Heart left ventricle (tissue), 16 donors: ENCODE data around the gene RMND5A. TPM values are rescaled to one million over a fixed set of nuclear protein-coding genes. Genes with fewer than 3 reads are reported as not detected.

ENCODE experiments used
- ATAC-seq, 4 donors: fragments of 200-7000 bp; cut with Tn5 transposase; one replicate each; pipeline ENCODE4 v1.9.1; 2020 to 2022; ENCODE audit warnings: moderate library complexity in 4 of 4, mild to moderate bottlenecking in 3 of 4, moderate number of reproducible peaks in 1 of 4
- DNase-seq, 5 donors: peaks; one replicate each; pipeline ENCODE4 v3.0.0-alpha.2; 2020
- H3K27ac ChIP-seq, 12 donors: fragments of 200-600 bp; sonication (generic) in 4 of 12; one replicate each; pipeline versions ENCODE4 v1.5.0 to v1.8.0; 2016 to 2022; ENCODE audit warnings: mild to moderate bottlenecking in 2 of 12
- H3K27me3 ChIP-seq, 9 donors: fragments of 200-600 bp; sonication (generic) in 2 of 9; one replicate each; pipeline versions ENCODE4 v1.5.1 to v1.8.0; 2016 to 2022; ENCODE audit warnings: mild to moderate bottlenecking in 3 of 9
- H3K36me3 ChIP-seq, 9 donors: fragments of 200-600 bp; sonication (generic) in 2 of 9; one replicate each; pipeline versions ENCODE4 v1.5.0 to v1.8.0; 2018 to 2022; ENCODE audit warnings: mild to moderate bottlenecking in 2 of 9
- H3K4me1 ChIP-seq, 12 donors: fragments of 200-600 bp; sonication (generic) in 4 of 12; one replicate each; pipeline versions ENCODE4 v1.5.0 to v1.8.0; 2016 to 2022; ENCODE audit warnings: mild to moderate bottlenecking in 3 of 12
- H3K4me3 ChIP-seq, 12 donors: fragments of 200-600 bp; sonication (generic) in 4 of 12; one replicate each; pipeline versions ENCODE4 v1.5.0 to v1.8.0; 2017 to 2022; ENCODE audit warnings: mild to moderate bottlenecking in 9 of 12, moderate library complexity in 4 of 12
- H3K9me3 ChIP-seq, 12 donors: fragments of 200-600 bp; sonication (generic) in 4 of 12; one replicate each; pipeline versions ENCODE4 v1.5.0 to v1.8.0; 2016 to 2022; ENCODE audit warnings: mild to moderate bottlenecking in 1 of 12
- POLR2A ChIP-seq, 2 donors: fragments of 450-650 bp; IDR thresholded peaks; one replicate each; pipeline ENCODE4 v1.6.1; 2017; ENCODE audit warnings: antibody characterized with exemption in 2 of 2, mild to moderate bottlenecking in 2 of 2, moderate library complexity in 2 of 2
- WGBS, 4 donors: extraction: QIAGEN DNeasy Blood & Tissue Kit in 2 of 4; methylation state at CpG; one replicate each; pipeline versions ENCODE4 v1.1.5 to v1.1.7; 2013 to 2018; 5-methylcytosine and 5-hydroxymethylcytosine counted together
- intact Hi-C, 10 donors: fragments of 100-400 bp; cut with DNase I; formaldehyde crosslinking; loops; one replicate each; pipeline versions ENCODE4 v1.11.1 to v1.14.2; 2022
- polyA plus RNA-seq, 2 donors: library from polyadenylated mRNA; stranded (reverse); fragments of 200-250 nt; gene quantifications; one replicate each; pipeline ENCODE4 v1.2.3, GENCODE V29; 2013
- total RNA-seq, 9 donors: library from RNA; depleted of rRNA in 2 of 9; stranded (reverse); fragments of >200 nt in 2 of 9; fragmentation: NEBNext Ultra II Directional in 3 of 9; extraction: Animal tissue kit (Norgen Biotek cat#: 25700) in 3 of 9; gene quantifications; one replicate each; pipeline versions ENCODE4 v1.1.0 to v1.2.4, GENCODE V29; 2016 to 2023
- TF ChIP-seq, protein P1 (sequence below), 12 donors: fragments of 200-600 bp; sonication (generic) in 4 of 12; IDR thresholded peaks; one replicate each; pipeline versions ENCODE4 v1.5.0 to v1.8.0; 2018 to 2022; ENCODE audit warnings: antibody characterized with exemption in 12 of 12, mild to moderate bottlenecking in 5 of 12
- donor health status: ischemic (EF 13 %, LVEDD 7.1; RV severe dilation, severe dysfunction).
- donor health status: healthy with polysubstance abuse.
- donor health status: DM: no; HTN: yes; CAD: no.
- donor health status: DM: no; HTN: no; CAD: no.
- donor health status: ischemic (EF 25% LVEDD 6.9; RV normal size, moderate dysfunction).
- donor health status: ischemic (EF 25% LVEDD 5.7; RV mildly dilated, moderate dysfunction).
- donor health status: healthy.
- donor health status: DM: yes; HTN: yes; CAD: no.
- donor health status: ischemic (EF 35%, LVEDD 5.7; RV mildly dilated, moderate dysfunction).
- donor health status: nonischemic (EF 11% LVEDD 7.7; RV severe dilation, severe dysfunction).
- donor health status: DM: yes; HTN: yes; CAD: no.
- donor health status: PGD.
- donor health status: ischemic (EF 29% LVEDD 5.4; RV normal size, mild dysfunction).
- donor health status: nonischemic (EF 23%, LVEDD 6.1; RV moderate dilation, normal function).

Gene RMND5A
- total and polyA plus RNA-seq, 11 donors: 29.9 to 148 (median 90.7) TPM

DNA sequence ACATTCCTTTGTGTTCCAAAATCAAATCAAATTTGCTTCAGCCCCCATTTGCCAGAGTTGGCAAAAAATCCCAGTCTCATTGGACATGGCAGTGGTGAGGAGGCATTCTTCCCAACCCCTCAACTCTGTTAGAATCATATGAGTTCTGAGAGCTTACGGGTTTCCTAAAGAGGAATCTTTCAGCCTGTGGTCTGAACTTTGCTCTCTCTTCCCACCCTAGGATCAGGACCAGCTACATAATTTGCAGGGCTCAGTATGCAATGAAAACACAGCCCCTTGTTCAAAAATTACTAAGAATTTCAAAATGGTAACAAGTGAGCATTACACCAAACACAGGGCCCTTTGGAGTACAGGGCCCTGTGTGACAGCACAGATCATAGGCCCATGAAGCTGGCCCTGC lies 47.1 kb upstream of the RMND5A start:
- Histone ChIP-seq H3K9me3 (peaks cover 0 to 4% (median 0%) of the 10 kb centered on the region in 12 donors), H3K27me3 (no peaks in the 10 kb centered on the region), H3K4me1 (peaks cover 0 to 29% (median 9%) of the 10 kb centered on the region in 12 donors), H3K4me3 (no peak overlapping the region), H3K36me3 (no peaks in the 10 kb centered on the region), H3K27ac (peak overlapping the region in 2 of 12 donors; percentile 10 to 26)
- DNase-seq (no peak), ATAC-seq (no peak)
- no peak for TF ChIP-seq POLR2A (IDR thresholded peaks at IDR 0.05)
- TF ChIP-seq, protein P1, sequence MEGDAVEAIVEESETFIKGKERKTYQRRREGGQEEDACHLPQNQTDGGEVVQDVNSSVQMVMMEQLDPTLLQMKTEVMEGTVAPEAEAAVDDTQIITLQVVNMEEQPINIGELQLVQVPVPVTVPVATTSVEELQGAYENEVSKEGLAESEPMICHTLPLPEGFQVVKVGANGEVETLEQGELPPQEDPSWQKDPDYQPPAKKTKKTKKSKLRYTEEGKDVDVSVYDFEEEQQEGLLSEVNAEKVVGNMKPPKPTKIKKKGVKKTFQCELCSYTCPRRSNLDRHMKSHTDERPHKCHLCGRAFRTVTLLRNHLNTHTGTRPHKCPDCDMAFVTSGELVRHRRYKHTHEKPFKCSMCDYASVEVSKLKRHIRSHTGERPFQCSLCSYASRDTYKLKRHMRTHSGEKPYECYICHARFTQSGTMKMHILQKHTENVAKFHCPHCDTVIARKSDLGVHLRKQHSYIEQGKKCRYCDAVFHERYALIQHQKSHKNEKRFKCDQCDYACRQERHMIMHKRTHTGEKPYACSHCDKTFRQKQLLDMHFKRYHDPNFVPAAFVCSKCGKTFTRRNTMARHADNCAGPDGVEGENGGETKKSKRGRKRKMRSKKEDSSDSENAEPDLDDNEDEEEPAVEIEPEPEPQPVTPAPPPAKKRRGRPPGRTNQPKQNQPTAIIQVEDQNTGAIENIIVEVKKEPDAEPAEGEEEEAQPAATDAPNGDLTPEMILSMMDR (IDR thresholded peaks at IDR 0.05): no peak
- 92 to 100% (median 95%) methylated on average over 1 of the region's 1 CpG for WGBS, 4 donors
- intact Hi-C loops: loop anchor here in 2 of 10 donors (10.0 kb wide), 1 partner anchor 48 kb away; the partner anchor contains the start of gene RNF103 (in 2 of the 2)

DNA sequence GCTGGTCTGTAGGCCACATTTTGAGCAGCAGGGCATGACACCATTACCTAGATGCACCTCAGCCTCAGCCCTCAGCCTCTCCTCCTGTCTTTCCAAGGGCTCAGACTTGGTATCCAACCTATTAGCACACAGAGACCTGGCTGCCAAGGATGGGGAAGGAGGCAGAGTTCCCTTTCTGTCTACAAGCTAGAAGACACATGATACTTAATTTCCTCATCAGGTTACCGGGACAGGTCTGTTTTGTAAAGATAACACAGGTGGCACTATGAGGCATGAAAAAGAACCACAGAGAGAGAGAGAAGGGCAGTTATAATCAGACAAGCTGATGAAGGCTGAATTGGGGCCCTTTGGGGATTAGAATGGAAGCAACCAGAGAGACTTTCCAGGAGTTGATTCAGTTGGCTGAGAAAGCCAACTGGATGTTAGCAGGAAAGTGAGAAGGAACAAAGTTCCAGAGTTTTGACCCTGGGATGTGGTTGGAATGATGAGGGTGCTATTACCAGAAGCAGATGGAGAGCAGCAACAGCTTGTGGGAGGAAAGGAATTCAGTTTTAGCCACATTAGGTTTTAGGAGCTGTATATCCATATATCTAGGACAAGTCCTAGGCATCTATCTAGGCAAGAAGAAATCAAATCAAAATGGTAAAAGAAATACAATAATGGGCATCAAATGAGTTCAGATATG lies 46.0 kb upstream of the RMND5A start:
- no peak for DNase-seq
- ATAC-seq: no peak
- Histone ChIP-seq H3K27me3 (no peaks in the 10 kb centered on the region), H3K27ac (peak overlapping the region in 8 of 12 donors; percentile 11 to 69 (median 56)), H3K4me3 (no peak overlapping the region), H3K36me3 (no peaks in the 10 kb centered on the region), H3K4me1 (peaks cover 0 to 29% (median 9%) of the 10 kb centered on the region in 12 donors), H3K9me3 (peaks cover 0 to 4% (median 0%) of the 10 kb centered on the region in 12 donors)
- WGBS, 4 donors: 67 to 95% (median 77%) methylated on average over 1 of the region's 1 CpG
- TF ChIP-seq POLR2A (IDR thresholded peaks at IDR 0.05): no peak
- TF ChIP-seq, protein P1 (IDR thresholded peaks at IDR 0.05): no peak
- intact Hi-C loops: loop anchor here in 2 of 10 donors (10.0 kb wide), 1 partner anchor 49 kb away; the partner anchor contains the start of gene RNF103 (in 2 of the 2)

DNA sequence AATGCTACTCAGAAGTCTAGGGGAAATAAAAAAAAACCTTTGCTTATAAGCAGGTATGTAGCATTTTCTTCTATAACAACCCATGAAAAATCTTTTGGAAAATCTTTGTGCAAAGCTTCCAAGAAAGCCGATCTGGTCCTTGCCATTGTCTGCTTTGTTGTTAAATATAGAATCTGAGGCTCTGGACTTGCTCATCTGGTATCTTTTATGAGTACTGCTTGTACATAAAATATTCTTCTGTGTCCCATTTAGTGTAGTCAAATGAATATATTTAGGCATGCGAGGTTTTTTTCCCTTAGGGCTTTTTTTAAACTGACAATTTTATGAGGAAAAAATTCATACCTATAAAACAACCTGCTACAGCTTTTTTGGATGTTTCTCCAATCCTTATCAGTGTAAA lies 45.0 kb upstream of the RMND5A start:
- H3K4me1 ChIP-seq: peaks cover 0 to 29% (median 9%) of the 10 kb centered on the region in 12 donors
- intact Hi-C loops: loop anchor here in 2 of 10 donors (10.0 kb wide), 1 partner anchor 50 kb away; the partner anchor contains the start of gene RNF103 (in 2 of the 2)
- no peaks in the 10 kb centered on the region for H3K27me3 ChIP-seq
- ATAC-seq (peak in 3 of 4 donors; percentile 45 to 76 (median 71)), DNase-seq (no peak)
- TF ChIP-seq POLR2A (IDR thresholded peaks at IDR 0.05): no peak
- TF ChIP-seq, protein P1 (IDR thresholded peaks at IDR 0.05): no peak
- 41 to 48% (median 45%) methylated on average over 2 of the region's 2 CpGs for WGBS, 4 donors
- no peaks in the 10 kb centered on the region for H3K36me3 ChIP-seq
- H3K9me3 ChIP-seq: peaks cover 0 to 4% (median 0%) of the 10 kb centered on the region in 12 donors
- H3K4me3 ChIP-seq: no peak overlapping the region
- peak overlapping the region in 9 of 12 donors; percentile 1 to 69 (median 54) for H3K27ac ChIP-seq

DNA sequence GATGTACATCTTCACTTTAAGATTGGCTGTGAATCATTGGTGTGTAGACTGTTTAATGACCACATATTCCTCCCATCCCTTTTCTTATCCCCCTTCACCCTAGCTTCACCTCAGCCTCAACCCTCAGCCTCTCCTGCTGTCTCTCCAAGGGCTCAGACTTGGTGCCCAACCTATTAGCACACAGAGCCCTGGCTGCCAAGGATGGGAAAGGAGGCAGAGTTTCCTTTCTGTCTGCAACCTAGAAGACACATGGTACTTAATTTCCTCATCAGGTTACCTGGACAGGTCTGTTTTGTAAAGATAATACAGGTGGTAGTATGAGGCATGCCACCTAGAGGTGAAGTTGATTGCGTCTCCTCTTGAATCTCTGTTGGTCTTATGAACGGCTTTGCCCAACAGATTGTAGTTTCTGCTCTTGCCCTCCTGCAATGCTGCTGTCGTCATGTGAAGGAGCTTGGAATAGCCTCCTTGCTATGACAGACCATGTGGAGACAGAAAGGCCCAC lies 44.5 kb upstream of the RMND5A start:
- ATAC-seq (no peak), DNase-seq (no peak)
- Histone ChIP-seq H3K36me3 (no peaks in the 10 kb centered on the region), H3K9me3 (peaks cover 0 to 4% (median 0%) of the 10 kb centered on the region in 12 donors), H3K4me3 (no peak overlapping the region), H3K4me1 (peaks cover 0 to 29% (median 9%) of the 10 kb centered on the region in 12 donors), H3K27ac (peak overlapping the region in 8 of 12 donors; percentile 1 to 69 (median 56)), H3K27me3 (no peaks in the 10 kb centered on the region)
- 74 to 88% (median 83%) methylated on average over 3 of the region's 3 CpGs for WGBS, 4 donors
- no peak for TF ChIP-seq POLR2A (IDR thresholded peaks at IDR 0.05)
- TF ChIP-seq, protein P1 (IDR thresholded peaks at IDR 0.05): peak in 1 of 12 donors; percentile 8
- intact Hi-C loops: loop anchor here in 2 of 10 donors (10.0 kb wide), 1 partner anchor 51 kb away; the partner anchor contains the start of gene RNF103 (in 2 of the 2)
